ENCODE results near the gene ACIN1. TPM values are rescaled to one million over a fixed set of nuclear protein-coding genes. Genes with fewer than 3 reads are reported as not detected.

Gene ACIN1
- total RNA-seq, 2 experiments from 2014 or later, result 282 to 288 TPM

GRCh38 chr14:23125011-23125410 lies 30.1 kb upstream of the ACIN1 start:
- H3K36me3 Mint-ChIP-seq (ENCODE audit: low read depth), result no peaks in the 10 kb centered on the region
- H3K4me3 Mint-ChIP-seq, result no peak overlapping the region
- Histone ChIP-seq H3K4me3 (ENCODE audit: low read length) (no peak overlapping the region), H3K27ac (ENCODE audit: low read depth in 1 of 2, low read length in 2 of 2) (no peak overlapping the region), H3K27me3 (ENCODE audit: control insufficient read depth in 1 of 2, insufficient read depth in 2 of 2, low read length in 2 of 2) (no peaks in the 10 kb centered on the region), H3K9me3 (ENCODE audit: control insufficient read depth in 1 of 2, insufficient read depth in 1 of 2, low read length in 2 of 2) (no peaks in the 10 kb centered on the region), H3K36me3 (ENCODE audit: insufficient read depth, low read length) (no peaks in the 10 kb centered on the region), H3K4me1 (ENCODE audit: insufficient read depth, low read length) (peaks cover 21% of the 10 kb centered on the region)
- no peaks in the 10 kb centered on the region for H3K9me3 Mint-ChIP-seq
- ATAC-seq (ENCODE audit: poor library complexity), result no peak
- POLR2A ChIA-PET, result no interaction called here
- H3K27me3 Mint-ChIP-seq, result no peaks in the 10 kb centered on the region
- no peak overlapping the region for H3K27ac Mint-ChIP-seq
- TF ChIP-seq, protein P1, sequence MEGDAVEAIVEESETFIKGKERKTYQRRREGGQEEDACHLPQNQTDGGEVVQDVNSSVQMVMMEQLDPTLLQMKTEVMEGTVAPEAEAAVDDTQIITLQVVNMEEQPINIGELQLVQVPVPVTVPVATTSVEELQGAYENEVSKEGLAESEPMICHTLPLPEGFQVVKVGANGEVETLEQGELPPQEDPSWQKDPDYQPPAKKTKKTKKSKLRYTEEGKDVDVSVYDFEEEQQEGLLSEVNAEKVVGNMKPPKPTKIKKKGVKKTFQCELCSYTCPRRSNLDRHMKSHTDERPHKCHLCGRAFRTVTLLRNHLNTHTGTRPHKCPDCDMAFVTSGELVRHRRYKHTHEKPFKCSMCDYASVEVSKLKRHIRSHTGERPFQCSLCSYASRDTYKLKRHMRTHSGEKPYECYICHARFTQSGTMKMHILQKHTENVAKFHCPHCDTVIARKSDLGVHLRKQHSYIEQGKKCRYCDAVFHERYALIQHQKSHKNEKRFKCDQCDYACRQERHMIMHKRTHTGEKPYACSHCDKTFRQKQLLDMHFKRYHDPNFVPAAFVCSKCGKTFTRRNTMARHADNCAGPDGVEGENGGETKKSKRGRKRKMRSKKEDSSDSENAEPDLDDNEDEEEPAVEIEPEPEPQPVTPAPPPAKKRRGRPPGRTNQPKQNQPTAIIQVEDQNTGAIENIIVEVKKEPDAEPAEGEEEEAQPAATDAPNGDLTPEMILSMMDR (IDR thresholded peaks at IDR 0.05), result no peak
- peaks cover 25% of the 10 kb centered on the region for H3K4me1 Mint-ChIP-seq (ENCODE audit: low read depth)
- no peak for DNase-seq
- intact Hi-C loops (cut with DNase I, micrococcal nuclease), result no loop called here
- CTCF ChIA-PET, result interaction anchor here (0.9 kb wide), 1 partner anchor 56 kb away, joined by 3 read pairs; no protein-coding TSS in a partner anchor

GRCh38 chr14:23124337-23124954 lies 29.5 kb upstream of the ACIN1 start:
- peak overlapping the region; percentile 31 for H3K27ac Mint-ChIP-seq
- POLR2A ChIA-PET, result no interaction called here

DNA sequence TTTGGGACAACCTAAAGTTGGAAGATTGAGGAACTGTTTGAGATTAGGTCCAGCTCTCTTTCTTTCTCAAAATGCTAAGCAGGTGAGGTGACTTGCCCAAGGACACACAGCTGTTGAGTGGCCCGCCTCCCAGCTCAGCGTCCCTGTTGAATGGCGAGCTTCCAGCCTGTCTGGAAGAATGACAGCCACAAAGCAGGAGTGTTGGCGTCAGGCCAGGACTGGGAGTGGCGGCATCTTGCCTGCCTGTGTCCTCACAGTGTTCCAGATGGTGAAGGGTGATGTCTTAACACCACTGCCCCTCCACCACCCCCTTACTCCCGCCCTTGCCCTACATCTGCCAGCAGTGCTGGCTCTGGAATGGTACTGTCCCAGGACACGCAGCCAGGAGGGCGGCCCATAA lies 28.5 kb upstream of the ACIN1 start:
- no peaks in the 10 kb centered on the region for H3K27me3 ChIP-seq (ENCODE audit: control insufficient read depth in 1 of 2, insufficient read depth in 2 of 2, low read length in 2 of 2)
- no peaks in the 10 kb centered on the region for H3K36me3 ChIP-seq (ENCODE audit: insufficient read depth, low read length)
- Mint-ChIP-seq H3K27ac (no peak overlapping the region), H3K4me3 (no peak overlapping the region), H3K36me3 (ENCODE audit: low read depth) (no peaks in the 10 kb centered on the region), H3K4me1 (ENCODE audit: low read depth) (peaks cover 41% of the 10 kb centered on the region), H3K27me3 (no peaks in the 10 kb centered on the region), H3K9me3 (no peaks in the 10 kb centered on the region)
- H3K9me3 ChIP-seq (ENCODE audit: control insufficient read depth in 1 of 2, insufficient read depth in 1 of 2, low read length in 2 of 2), result no peaks in the 10 kb centered on the region
- intact Hi-C loops (cut with DNase I, micrococcal nuclease), result loop anchor here (5.0 kb wide), 2 partner anchors 174 to 179 kb away; partner anchors contain the start of gene PPP1R3E (in 1 of the 2)
- ChIA-PET CTCF (interaction anchor here (1.3 kb wide), 1 partner anchor 55 kb away, joined by 4 read pairs; no protein-coding TSS in a partner anchor), POLR2A (no interaction called here)
- no peak overlapping the region for H3K27ac ChIP-seq (ENCODE audit: low read depth in 1 of 2, low read length in 2 of 2)
- ATAC-seq (ENCODE audit: poor library complexity) (no peak), DNase-seq (no peak)
- H3K4me3 ChIP-seq (ENCODE audit: low read length), result no peak overlapping the region
- TF ChIP-seq, protein P1 (IDR thresholded peaks at IDR 0.05), result no peak
- peaks cover 37% of the 10 kb centered on the region for H3K4me1 ChIP-seq (ENCODE audit: insufficient read depth, low read length)

More at GRCh38 chr14:23124337-23124954, 29.5 kb upstream of the ACIN1 start:
- TF ChIP-seq, protein P1 (IDR thresholded peaks at IDR 0.05), result no peak
- DNase-seq (no peak), ATAC-seq (ENCODE audit: poor library complexity) (no peak)
- no peaks in the 10 kb centered on the region for H3K9me3 ChIP-seq (ENCODE audit: control insufficient read depth in 1 of 2, insufficient read depth in 1 of 2, low read length in 2 of 2)
- H3K36me3 Mint-ChIP-seq (ENCODE audit: low read depth), result no peaks in the 10 kb centered on the region
- CTCF ChIA-PET, result interaction anchor here (0.9 kb wide), 1 partner anchor 56 kb away, joined by 3 read pairs; no protein-coding TSS in a partner anchor
- no peak overlapping the region for H3K4me3 ChIP-seq (ENCODE audit: low read length)
- no peaks in the 10 kb centered on the region for H3K27me3 Mint-ChIP-seq
- peaks cover 27% of the 10 kb centered on the region for H3K4me1 ChIP-seq (ENCODE audit: insufficient read depth, low read length)
- H3K4me3 Mint-ChIP-seq, result no peak overlapping the region
- intact Hi-C loops (cut with DNase I, micrococcal nuclease), result loop anchor here (5.0 kb wide), 2 partner anchors 173 to 178 kb away; partner anchors contain the start of gene PPP1R3E (in 1 of the 2)
- no peaks in the 10 kb centered on the region for H3K36me3 ChIP-seq (ENCODE audit: insufficient read depth, low read length)
- H3K27me3 ChIP-seq (ENCODE audit: control insufficient read depth in 1 of 2, insufficient read depth in 2 of 2, low read length in 2 of 2), result no peaks in the 10 kb centered on the region
- H3K9me3 Mint-ChIP-seq, result no peaks in the 10 kb centered on the region
- peaks cover 31% of the 10 kb centered on the region for H3K4me1 Mint-ChIP-seq (ENCODE audit: low read depth)
- no peak overlapping the region for H3K27ac ChIP-seq (ENCODE audit: low read depth in 1 of 2, low read length in 2 of 2)
